Kidney tubule cell (primary cell): ENCODE results near the gene MMP24.
"Not testable (repeated sequence)": the region's sequence is repeated elsewhere in the genome, so short reads cannot be mapped to it uniquely, and the experiment has no call there.

ENCODE experiments used
- DNase-seq: peaks from one replicate; pipeline ENCODE4 v3.0.0-alpha.2; 2018; ENCODE audit warnings: low spot score

Gene MMP24

GRCh38 chr20:35226126-35226883, at the start of gene MMP24:
MMP24 (plus strand) TSS chr20:35226690; CDS start chr20:35226739, 49 bp downstream.
- DNase-seq = no peak

DNA sequence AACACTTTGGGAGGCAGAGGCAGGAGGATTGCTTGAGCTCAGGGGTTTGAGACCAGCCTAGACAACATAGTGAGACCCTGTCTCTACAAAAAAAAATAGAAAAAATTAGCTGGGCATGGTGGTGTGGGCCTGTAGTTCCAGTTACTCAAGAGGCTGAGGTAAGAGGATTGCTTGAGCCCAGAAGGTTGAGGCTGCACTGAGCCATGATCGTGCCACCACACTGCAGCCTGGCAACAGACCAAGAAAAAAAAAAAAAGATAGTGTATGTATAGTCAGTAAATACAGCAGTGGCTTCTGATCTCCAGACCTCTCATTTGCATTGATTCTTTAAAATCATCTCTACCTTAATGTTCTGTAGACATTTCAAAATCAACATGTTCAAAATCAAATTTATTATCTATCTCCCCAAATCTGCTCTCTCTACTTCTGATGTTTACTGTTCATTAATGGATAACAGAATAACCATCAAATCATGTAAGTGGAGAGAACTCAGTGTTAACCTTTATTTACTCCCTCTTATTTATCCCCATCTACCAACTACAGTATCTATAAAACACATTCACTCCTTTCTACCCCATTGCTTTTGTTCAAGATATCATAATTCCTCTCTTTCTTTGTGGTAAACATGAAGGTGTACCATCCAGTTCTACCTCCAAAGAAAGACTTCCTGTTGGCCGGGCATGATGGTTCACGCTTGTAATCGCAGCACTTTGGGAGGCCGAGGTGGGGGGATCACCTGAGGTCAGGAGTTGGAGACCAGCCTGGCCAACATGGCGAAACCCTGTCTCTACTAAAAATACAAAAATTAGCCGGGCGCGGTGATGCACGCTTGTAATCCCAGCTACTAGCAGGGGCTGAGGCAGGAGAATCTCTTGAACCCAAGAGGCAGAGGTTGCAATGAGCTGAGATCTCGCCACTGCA, 46.9 kb upstream of the MMP24 start:
- no peak for DNase-seq

DNA sequence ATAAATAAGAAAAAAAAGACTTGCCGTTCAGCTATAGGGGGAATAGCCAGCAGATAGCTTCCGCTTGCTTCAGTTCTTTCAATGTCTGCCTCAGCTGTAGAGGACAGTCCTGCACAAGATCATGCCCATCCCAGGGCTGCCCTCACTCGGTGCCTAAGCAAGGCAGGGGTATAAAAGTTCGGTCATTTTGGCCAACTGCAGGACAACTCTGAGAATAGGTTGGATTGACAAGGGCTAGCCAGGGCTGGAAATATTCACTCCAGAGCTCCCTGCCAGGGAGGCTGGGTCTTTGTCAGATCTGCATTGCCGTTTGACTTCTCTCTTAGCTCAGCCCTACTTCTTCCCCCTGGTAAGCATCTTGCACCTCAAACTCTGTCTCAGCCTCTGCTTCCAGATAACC, 46.2 kb upstream of the MMP24 start:
- no peak for DNase-seq

DNA sequence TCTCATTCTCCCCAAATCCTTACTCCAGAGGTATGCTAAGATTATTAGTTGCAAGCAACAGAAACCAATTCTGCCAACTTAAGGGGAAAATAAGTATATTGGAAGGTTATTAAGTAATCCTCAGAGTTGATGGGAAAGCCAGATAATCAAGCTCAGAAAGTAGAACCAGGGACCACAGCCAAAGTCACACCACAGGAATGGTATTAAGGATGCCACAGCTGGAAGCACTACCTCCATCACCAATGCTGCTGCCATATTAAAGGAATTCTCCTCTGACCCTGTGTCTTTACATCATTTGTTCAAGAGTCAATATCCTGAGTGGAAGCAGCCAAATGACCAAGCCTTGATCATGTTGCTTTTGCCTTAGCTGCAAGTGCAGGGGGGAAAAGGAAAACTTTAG, 44.8 kb upstream of the MMP24 start:
- DNase-seq = no peak

DNA sequence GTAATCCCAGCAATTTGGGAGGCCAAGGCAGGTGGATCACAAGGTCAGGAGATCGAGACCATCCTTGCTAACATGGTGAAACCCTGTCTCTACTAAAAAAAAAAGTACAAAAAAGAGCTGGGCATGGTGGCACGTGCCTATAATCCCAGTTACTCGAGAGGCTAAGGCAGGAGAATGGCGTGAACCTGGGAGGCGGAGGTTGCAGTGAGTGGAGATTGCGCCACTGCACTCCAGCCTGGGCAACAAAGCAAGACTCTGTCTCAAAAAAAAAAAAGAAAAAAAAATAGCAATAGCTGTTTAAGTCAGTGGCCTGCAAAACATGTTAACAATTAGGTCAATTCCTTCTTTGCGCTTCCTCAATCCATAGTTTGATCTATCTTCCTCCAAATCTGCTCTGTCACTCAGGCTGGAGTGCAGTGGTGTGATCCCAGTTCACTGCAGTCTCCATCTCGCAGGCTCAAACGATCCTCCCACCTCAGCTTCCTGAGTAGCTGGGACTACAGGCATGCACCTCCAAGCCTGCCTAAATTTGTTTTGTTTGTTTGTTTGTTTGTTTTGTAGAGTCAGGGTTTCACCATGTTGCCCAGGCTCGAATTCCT, 39.7 kb upstream of the MMP24 start:
- DNase-seq = not testable (repeated sequence)

- no peak for DNase-seq
These were observed 38.8 kb upstream of the MMP24 start for GRCh38 chr20:35187584-35188190.

- DNase-seq = not testable (repeated sequence)
These were observed 37.3 kb upstream of the MMP24 start for GRCh38 chr20:35189223-35189622.

DNA sequence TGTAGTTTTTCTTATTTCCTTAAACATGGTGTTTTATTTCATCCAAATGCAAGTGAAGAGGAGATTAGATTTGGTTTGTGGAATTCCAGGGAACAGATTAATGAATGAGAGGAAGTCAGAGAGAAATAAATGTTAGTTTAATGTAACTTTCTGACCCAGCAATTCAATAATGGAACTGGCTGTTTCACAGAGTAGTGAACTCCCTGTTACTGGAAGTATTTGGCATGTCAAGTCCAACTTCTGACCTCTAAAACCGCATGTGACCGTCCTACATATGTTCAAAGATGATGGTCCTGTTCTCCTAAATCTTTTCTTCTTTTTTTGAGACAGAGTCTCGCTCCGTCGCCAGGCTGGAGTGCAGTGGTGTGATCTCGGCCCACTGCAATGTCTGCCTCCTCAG, 35.9 kb upstream of the MMP24 start:
- DNase-seq = no peak

DNA sequence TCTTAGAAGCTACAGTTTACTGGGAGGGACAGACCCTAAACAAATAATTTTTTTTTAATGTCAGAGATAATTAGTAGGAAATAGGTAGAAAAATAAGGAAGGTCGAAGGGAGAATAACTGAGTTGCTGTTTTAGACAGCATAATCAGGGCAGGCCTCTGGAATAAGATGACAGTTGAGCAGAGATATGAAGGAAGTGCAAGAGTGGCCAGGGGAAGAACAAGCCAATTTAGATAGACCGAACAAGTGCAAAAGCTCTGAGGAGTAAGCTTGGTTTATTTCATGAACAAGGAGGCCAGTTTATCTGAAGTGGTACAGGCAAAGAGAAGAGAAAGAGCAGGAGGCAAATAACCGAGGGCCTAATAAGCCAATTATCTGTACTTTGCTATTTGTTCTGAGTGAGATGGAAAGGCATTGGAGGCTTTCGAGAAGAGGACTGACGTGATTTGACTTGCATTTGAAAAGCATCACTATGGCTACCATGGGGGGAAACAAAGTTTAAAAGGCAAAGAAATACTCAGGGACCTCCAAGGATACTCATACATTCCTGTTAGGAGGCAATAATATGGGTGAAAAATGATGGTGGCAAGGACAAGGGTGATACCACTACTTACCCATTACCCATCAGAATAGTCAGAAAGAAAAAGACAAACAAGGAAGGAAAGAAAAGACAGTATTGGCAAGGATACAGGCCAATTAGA, 34.9 kb upstream of the MMP24 start:
- no peak for DNase-seq

GRCh38 chr20:35192118-35192872, 34.2 kb upstream of the MMP24 start:
- DNase-seq = no peak

GRCh38 chr20:35193031-35193791, 33.3 kb upstream of the MMP24 start:
- not testable (repeated sequence) for DNase-seq

DNA sequence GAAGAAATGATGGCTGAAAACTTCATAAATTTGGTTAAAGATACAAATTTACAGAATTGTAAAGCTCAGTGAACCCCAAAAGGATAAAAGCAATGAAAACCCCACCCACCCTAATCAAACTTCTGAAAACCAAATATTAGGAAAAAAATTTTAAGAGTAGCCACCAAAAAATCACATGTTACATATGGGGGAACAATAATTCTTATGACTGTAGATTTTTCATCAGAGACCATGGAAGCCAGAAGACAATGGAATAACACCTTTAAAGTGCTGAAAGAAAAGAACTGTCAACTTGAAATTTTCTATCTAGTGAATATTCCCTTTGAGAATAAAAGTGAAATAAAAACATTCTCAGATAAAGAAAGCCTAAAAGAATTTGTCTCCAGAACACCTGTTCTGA, 30.2 kb upstream of the MMP24 start:
- DNase-seq = no peak

GRCh38 chr20:35199740-35200139, 26.8 kb upstream of the MMP24 start:
- peak; percentile 66 for DNase-seq

DNA sequence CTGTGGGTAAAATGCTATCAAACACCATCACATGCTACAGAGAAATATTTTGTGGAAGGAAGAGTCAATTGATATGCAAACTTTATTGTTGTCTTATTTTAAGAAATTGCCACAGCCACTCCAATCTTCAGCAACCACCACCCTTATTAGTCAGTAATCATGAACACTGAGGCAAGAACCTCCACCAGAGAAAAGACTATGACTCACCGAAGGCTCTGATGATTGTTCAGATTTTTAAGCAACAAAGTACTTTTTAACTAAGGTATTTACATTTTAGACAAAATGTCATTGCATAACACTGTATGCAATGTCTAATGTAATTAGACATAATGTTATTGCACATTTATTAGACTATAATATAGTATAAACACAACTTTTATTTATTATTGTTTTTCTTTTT, 26.2 kb upstream of the MMP24 start:
- peak; percentile 60 for DNase-seq

- not testable (repeated sequence) for DNase-seq
These were observed 25.0 kb upstream of the MMP24 start for GRCh38 chr20:35201467-35201866.

DNA sequence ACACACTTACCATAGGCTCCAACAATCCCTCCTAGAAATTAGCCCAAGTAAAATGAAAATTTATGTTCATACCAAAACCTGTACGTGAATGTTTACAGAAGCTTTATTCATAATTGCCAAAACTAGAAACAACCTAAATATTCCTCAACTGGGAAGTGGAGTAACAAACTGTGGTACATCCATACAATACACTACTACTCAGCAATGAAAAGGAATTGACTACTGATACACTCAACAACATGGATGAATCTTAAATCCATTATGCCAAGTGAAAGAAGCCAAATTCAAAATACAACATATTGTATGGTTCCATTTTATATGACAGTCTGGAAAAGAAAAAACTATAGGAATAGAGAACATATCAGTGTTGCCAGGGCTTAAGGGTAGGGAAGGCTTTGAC, 19.7 kb upstream of the MMP24 start:
- no peak for DNase-seq

- peak; percentile 86 for DNase-seq
These were observed 18.4 kb upstream of the MMP24 start for GRCh38 chr20:35207950-35208611.

- peak; percentile 97 for DNase-seq
These were observed 11.2 kb upstream of the MMP24 start for GRCh38 chr20:35215066-35215956.

GRCh38 chr20:35216541-35216940, 9.9 kb upstream of the MMP24 start:
- peak; percentile 72 for DNase-seq
